ENCODE measurements around the gene MIPOL1.

DNA sequence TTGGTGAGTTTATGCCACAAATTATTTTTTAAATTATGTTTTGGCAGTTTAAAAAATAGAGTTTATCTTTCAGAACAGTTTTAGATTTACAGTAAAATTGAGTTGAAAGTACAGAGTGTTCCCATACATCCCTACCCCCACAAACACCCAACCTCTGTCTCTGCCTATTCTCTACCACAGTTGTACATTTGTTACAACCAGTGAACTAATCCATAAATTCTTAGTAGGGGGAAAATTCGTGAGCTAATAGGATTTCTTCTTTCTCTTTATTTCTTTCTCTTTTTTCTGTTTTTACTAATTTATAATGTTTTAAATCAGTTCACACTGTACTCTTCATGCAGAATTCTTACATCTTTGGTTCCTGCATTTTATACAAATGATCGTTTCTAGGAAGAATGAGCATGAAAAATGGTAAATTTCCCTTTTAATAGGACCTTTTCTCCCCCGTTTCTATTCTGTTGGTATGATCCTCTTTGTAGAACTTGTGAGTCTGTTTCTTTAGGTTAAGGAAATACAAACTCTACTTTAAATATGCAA lies 56.7 kb downstream of the MIPOL1 start:
- TF ChIP-seq EZH2 (IDR thresholded peaks at IDR 0.05; ENCODE audit: insufficient read depth, poor library complexity, severe bottlenecking), result no peak
- no peak for TF ChIP-seq EZH2phosphoT487 (IDR thresholded peaks at IDR 0.05; ENCODE audit: insufficient read depth, low read depth)
